GM21723 (cell line): Measurements from ENCODE around the gene COPRS.
"Not testable (repeated sequence)": the region's sequence is repeated elsewhere in the genome, so short reads cannot be mapped to it uniquely, and the experiment has no call there.

Source experiments
- ATAC-seq: cut with Tn5 transposase; IDR thresholded peaks from one replicate; pipeline ENCODE4 v1.9.1; 2021; ENCODE audit warnings: mild to moderate bottlenecking, moderate library complexity; ENCODE audit not compliant: unreplicated experiment

COPRS gene

GRCh38 chr17:31845291-31845690 is 13.8 kb downstream of the COPRS start:
- no peak for ATAC-seq

- no peak for ATAC-seq
Observed at GRCh38 chr17:31843070-31843745, 15.8 kb downstream of the COPRS start.

GRCh38 chr17:31842195-31843069 is 16.6 kb downstream of the COPRS start:
- no peak for ATAC-seq

GRCh38 chr17:31841850-31842194 is 17.2 kb downstream of the COPRS start:
- ATAC-seq = no peak

- ATAC-seq = no peak
Observed at GRCh38 chr17:31838636-31839225, 20.3 kb downstream of the COPRS start.

GRCh38 chr17:31835984-31836383 is 23.1 kb downstream of the COPRS start:
- ATAC-seq = no peak

GRCh38 chr17:31834448-31834847 is 24.6 kb downstream of the COPRS start:
- ATAC-seq = no peak

- no peak for ATAC-seq
Observed at GRCh38 chr17:31832746-31833145, 26.3 kb downstream of the COPRS start.

GRCh38 chr17:31830971-31831858 is 27.8 kb downstream of the COPRS start:
- no peak for ATAC-seq

GRCh38 chr17:31829649-31830048 is 29.4 kb downstream of the COPRS start:
- no peak for ATAC-seq

- ATAC-seq = not testable (repeated sequence)
Observed at GRCh38 chr17:31828955-31829354, 30.1 kb downstream of the COPRS start.

- ATAC-seq = no peak
Observed at GRCh38 chr17:31825961-31826691, 32.9 kb downstream of the COPRS start.

- ATAC-seq = no peak
Observed at GRCh38 chr17:31824766-31825360, 34.2 kb downstream of the COPRS start.

- no peak for ATAC-seq
Observed at GRCh38 chr17:31823014-31823413, 36.0 kb downstream of the COPRS start.

- no peak for ATAC-seq
Observed at GRCh38 chr17:31820691-31821435, 38.2 kb downstream of the COPRS start.

GRCh38 chr17:31819578-31819977 is 39.5 kb downstream of the COPRS start:
- ATAC-seq = no peak

GRCh38 chr17:31818863-31819262 is 40.2 kb downstream of the COPRS start:
- ATAC-seq = not testable (repeated sequence)

GRCh38 chr17:31815212-31815730 is 43.8 kb downstream of the COPRS start:
- ATAC-seq = no peak

GRCh38 chr17:31811101-31811500 is 47.9 kb downstream of the COPRS start:
- no peak for ATAC-seq
